Nephron (organoid): Measurements from ENCODE around the gene POU6F2.

Source experiments
- H3K27ac Mint-ChIP-seq, 3 experiments: 2 replicates each; pipeline ENCODE4 v1.8.0; 2020; ENCODE audit warnings: mixed read lengths in 3 of 3, mild to moderate bottlenecking in 2 of 3, moderate library complexity in 1 of 3
- H3K27me3 Mint-ChIP-seq: 2 replicates; pipeline ENCODE4 v1.8.0; 2021; ENCODE audit warnings: low read depth, mild to moderate bottlenecking, moderate library complexity, mixed read lengths
- H3K36me3 Mint-ChIP-seq: 2 replicates; pipeline ENCODE4 v1.8.0; 2020; ENCODE audit warnings: low read depth, mixed read lengths
- H3K4me1 Mint-ChIP-seq: 2 replicates; pipeline ENCODE4 v1.8.0; 2020; ENCODE audit warnings: mixed read lengths
- H3K4me3 Mint-ChIP-seq, 3 experiments: 2 replicates each; pipeline ENCODE4 v1.8.0; 2020; ENCODE audit warnings: mild to moderate bottlenecking in 3 of 3, mixed read lengths in 3 of 3, moderate library complexity in 2 of 3
- H3K9me3 Mint-ChIP-seq: 2 replicates; pipeline ENCODE4 v1.8.0; 2020; ENCODE audit warnings: mixed read lengths
- TF ChIP-seq, protein P1 (sequence below), 3 experiments: fragments of 200-600 bp; sonication (generic); IDR thresholded peaks; one replicate each; pipeline ENCODE4 v1.5.0; 2021; ENCODE audit warnings: antibody characterized with exemption in 3 of 3; ENCODE audit not compliant: unreplicated experiment in 3 of 3

POU6F2 gene

DNA sequence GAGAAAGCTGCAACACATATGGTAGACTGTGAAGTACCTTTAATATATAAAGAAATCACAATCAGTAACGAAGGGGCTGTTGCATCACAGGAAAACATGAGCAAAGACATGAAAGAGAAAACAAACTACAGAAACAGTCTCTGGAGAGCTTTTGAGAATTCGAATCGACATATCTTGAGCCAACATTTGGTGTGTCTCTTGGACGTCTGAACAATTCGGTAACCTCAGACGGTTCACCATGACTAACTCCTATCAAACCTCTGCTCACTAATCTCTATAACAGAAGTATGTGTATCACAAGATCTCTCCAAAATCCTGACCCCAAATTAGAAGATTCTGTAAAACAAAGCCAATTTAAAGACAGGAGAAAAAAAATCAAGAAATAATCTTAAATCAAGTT, 326.5 kb downstream of the POU6F2 start:
- TF ChIP-seq, protein P1, sequence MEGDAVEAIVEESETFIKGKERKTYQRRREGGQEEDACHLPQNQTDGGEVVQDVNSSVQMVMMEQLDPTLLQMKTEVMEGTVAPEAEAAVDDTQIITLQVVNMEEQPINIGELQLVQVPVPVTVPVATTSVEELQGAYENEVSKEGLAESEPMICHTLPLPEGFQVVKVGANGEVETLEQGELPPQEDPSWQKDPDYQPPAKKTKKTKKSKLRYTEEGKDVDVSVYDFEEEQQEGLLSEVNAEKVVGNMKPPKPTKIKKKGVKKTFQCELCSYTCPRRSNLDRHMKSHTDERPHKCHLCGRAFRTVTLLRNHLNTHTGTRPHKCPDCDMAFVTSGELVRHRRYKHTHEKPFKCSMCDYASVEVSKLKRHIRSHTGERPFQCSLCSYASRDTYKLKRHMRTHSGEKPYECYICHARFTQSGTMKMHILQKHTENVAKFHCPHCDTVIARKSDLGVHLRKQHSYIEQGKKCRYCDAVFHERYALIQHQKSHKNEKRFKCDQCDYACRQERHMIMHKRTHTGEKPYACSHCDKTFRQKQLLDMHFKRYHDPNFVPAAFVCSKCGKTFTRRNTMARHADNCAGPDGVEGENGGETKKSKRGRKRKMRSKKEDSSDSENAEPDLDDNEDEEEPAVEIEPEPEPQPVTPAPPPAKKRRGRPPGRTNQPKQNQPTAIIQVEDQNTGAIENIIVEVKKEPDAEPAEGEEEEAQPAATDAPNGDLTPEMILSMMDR (IDR thresholded peaks at IDR 0.05; ENCODE audit: unreplicated experiment in 3 of 3): no peak
- Mint-ChIP-seq H3K9me3 (no peaks in the 10 kb centered on the region), H3K27me3 (peaks cover 14% of the 10 kb centered on the region), H3K4me3 (no peak overlapping the region), H3K36me3 (no peaks in the 10 kb centered on the region), H3K4me1 (peaks cover 37% of the 10 kb centered on the region), H3K27ac (peak overlapping the region in 2 of 3 experiments; percentile 21 to 42)

DNA sequence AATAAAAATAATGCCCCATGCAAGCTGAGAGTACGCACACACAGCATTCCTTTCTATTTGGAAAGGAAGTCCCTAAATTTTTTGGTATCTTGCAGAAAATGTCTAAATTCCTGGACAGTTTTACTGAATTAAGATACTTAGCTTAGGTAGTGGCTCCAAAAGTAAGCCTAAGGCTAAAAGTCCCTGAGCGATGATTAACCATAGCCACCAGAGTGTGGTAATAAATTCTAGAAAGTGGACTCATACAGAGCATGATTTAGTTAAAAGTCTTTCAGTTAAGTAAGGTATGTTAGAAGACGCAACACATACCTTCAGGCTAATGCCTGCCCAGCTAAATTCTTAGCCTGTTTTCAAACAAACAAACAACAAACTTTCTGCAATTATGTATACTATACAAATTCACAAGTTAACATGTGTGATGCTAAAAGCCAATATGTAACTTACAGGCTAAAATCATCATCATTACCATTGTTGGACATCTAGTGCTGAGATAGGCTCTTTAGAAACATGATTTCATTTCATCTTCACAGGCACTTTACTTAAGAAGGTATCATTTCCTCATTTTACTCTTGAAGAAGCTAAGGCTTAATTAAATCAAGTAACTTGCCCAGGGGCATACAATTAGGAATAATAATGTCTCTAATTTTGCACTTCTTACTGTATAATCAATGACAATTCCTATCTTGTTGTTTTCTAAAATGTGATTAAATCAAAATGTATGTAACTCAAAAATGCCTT, 327.1 kb downstream of the POU6F2 start:
- Mint-ChIP-seq H3K36me3 (no peaks in the 10 kb centered on the region), H3K27me3 (peaks cover 13% of the 10 kb centered on the region), H3K4me1 (peaks cover 36% of the 10 kb centered on the region), H3K4me3 (no peak overlapping the region), H3K9me3 (no peaks in the 10 kb centered on the region), H3K27ac (peak overlapping the region in 2 of 3 experiments; percentile 21 to 42)
- TF ChIP-seq, protein P1 (IDR thresholded peaks at IDR 0.05; ENCODE audit: unreplicated experiment in 3 of 3): no peak

DNA sequence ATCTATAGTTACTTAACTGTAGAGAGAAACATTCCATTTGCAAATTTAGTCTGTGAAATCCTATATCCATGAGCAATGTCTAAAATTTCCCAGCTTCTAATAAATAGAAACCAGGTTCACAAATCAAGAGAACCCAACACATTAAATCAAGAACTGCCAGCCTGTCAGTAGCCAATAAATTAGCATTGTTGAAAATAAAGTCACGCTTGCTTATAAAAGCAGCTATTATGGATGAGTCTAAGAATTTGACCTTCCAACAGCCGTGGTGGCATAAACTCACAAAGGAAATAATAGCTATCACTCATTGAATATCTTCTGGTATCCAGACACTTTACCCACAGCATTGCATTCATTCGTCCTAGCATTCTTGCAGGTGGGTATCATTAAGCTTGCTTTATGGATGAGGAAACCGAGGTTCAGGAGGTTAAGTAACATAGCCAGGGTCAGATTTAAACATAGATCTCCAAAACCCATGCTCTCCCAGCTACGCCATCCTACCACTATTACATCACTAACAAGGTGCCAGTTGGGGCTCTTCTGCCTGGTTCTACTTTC, 328.4 kb downstream of the POU6F2 start:
- TF ChIP-seq, protein P1 (IDR thresholded peaks at IDR 0.05; ENCODE audit: unreplicated experiment in 3 of 3): no peak
- H3K4me1 Mint-ChIP-seq: peaks cover 27% of the 10 kb centered on the region
- H3K4me3 Mint-ChIP-seq: no peak overlapping the region
- H3K27ac Mint-ChIP-seq: no peak overlapping the region
- peaks cover 20% of the 10 kb centered on the region for H3K27me3 Mint-ChIP-seq
- no peaks in the 10 kb centered on the region for H3K9me3 Mint-ChIP-seq
- H3K36me3 Mint-ChIP-seq: no peaks in the 10 kb centered on the region

DNA sequence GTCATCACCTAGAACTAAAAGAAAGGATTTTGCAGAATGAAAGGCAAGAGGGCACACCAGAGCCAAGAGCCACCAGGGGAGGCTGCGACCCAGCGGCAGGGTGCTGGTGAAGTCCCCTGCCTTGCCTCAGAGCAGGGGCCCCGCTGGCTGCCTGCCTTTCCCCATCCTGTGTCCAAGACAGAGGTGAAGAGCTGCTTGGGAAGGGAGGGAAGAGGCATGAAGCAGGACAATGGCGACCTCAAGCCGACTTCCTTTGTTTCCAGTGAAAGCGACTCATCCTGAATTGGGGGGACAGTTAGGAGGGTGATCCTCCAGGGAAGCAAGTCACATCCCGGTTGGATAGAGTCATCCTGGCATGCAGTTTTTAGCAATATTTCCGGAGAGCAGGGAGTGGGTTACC, 333.0 kb downstream of the POU6F2 start:
- H3K27me3 Mint-ChIP-seq: peaks cover 33% of the 10 kb centered on the region
- H3K4me1 Mint-ChIP-seq: peaks cover 19% of the 10 kb centered on the region
- H3K36me3 Mint-ChIP-seq: no peaks in the 10 kb centered on the region
- H3K9me3 Mint-ChIP-seq: no peaks in the 10 kb centered on the region
- TF ChIP-seq, protein P1 (IDR thresholded peaks at IDR 0.05; ENCODE audit: unreplicated experiment in 3 of 3): no peak
- no peak overlapping the region for H3K27ac Mint-ChIP-seq
- H3K4me3 Mint-ChIP-seq: no peak overlapping the region

DNA sequence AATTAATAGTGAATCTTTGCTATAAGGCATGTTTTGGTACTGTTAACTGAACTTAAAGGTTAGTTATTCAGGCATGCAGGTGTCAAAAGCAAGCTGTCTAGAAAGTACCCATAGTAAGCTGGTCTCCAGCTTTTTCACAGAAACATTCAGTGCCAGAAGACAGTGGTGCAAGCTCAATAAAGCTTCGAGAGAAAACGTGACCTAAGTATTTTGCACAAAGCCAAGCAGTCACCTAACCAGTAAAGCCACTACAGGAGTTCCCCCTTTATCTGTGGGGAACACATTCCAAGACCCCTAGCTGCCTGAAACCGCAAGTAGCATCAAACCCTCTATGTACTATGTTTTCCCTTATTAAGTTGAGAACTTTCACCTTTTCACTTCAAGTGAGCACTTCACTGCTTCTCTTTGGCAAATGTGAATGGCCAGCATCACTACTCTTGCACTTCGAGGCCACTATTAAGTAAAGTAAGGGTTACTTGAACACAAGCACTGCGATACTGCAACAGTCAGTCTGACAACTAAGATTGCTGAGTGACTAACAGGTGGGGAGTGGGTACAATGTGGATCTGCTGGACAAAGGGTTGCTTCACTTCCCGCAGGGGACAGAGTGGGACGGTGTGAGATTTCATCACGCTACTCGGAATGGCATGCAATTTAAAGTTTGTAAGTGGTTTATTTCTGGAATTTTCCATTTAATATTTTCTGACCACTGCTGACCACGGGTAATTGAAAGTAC, 334.7 kb downstream of the POU6F2 start:
- TF ChIP-seq, protein P1 (IDR thresholded peaks at IDR 0.05; ENCODE audit: unreplicated experiment in 3 of 3): no peak
- Mint-ChIP-seq H3K27ac (no peak overlapping the region), H3K4me1 (peaks cover 16% of the 10 kb centered on the region), H3K9me3 (no peaks in the 10 kb centered on the region), H3K36me3 (no peaks in the 10 kb centered on the region), H3K27me3 (peaks cover 38% of the 10 kb centered on the region), H3K4me3 (no peak overlapping the region)
